GOT3 (cell line): ENCODE results near the gene ADCY10.

Experiments
- DNase-seq: peaks from one replicate; lab custom pipeline; 2025; ENCODE audit warnings: mixed read lengths; lab: John Stamatoyannopoulos, UW

Gene ADCY10

GRCh38 chr1:167781558-167781957, 132.4 kb downstream of the ADCY10 start:
- DNase-seq: no peak

GRCh38 chr1:167777269-167777650, 136.7 kb downstream of the ADCY10 start:
- DNase-seq: no peak

- DNase-seq: no peak
Observed at GRCh38 chr1:167776616-167777268, 137.2 kb downstream of the ADCY10 start.

- no peak for DNase-seq
Observed at GRCh38 chr1:167776151-167776550, 137.8 kb downstream of the ADCY10 start.

GRCh38 chr1:167775178-167775577, 138.8 kb downstream of the ADCY10 start:
- no peak for DNase-seq

GRCh38 chr1:167774710-167775109, 139.2 kb downstream of the ADCY10 start:
- DNase-seq: no peak

GRCh38 chr1:167773516-167773915, 140.4 kb downstream of the ADCY10 start:
- no peak for DNase-seq

- DNase-seq: no peak
Observed at GRCh38 chr1:167772436-167772835, 141.5 kb downstream of the ADCY10 start.

- no peak for DNase-seq
Observed at GRCh38 chr1:167770127-167770526, 143.8 kb downstream of the ADCY10 start.

GRCh38 chr1:167767761-167768160, 146.2 kb downstream of the ADCY10 start:
- DNase-seq: no peak

GRCh38 chr1:167766538-167766937, 147.4 kb downstream of the ADCY10 start:
- DNase-seq: no peak

- DNase-seq: no peak
Observed at GRCh38 chr1:167765496-167765895, 148.4 kb downstream of the ADCY10 start.

GRCh38 chr1:167764458-167765330, 149.2 kb downstream of the ADCY10 start:
- no peak for DNase-seq

- DNase-seq: no peak
Observed at GRCh38 chr1:167763525-167764220, 150.3 kb downstream of the ADCY10 start.

GRCh38 chr1:167762061-167762746, 151.7 kb downstream of the ADCY10 start:
- DNase-seq: no peak

- DNase-seq: no peak
Observed at GRCh38 chr1:167761400-167761799, 152.5 kb downstream of the ADCY10 start.
